K562 (cell line): Measurements from ENCODE around the gene FCHSD1. TPM values are rescaled to one million over a fixed set of nuclear protein-coding genes. Genes with fewer than 3 reads are reported as not detected.

Experiments used
- BRCA1 ChIP-seq, 2 experiments: fragments of 450-650 bp in 1 of 2; sonication (generic) in 1 of 2; formaldehyde crosslinking in 1 of 2; IDR thresholded peaks; 2 replicates each; pipeline versions ENCODE4 v1.5.0 to v1.6.1; 2017 to 2020; ENCODE audit warnings: mild to moderate bottlenecking in 1 of 2, missing genetic modification reagents in 1 of 2
- CREB1 ChIP-seq, 2 experiments: sonication (generic) in 1 of 2; formaldehyde crosslinking in 1 of 2; IDR thresholded peaks; 2 replicates each; pipeline versions ENCODE4 v1.6.1 to v1.8.0; 2012 to 2022; ENCODE audit warnings: inconsistent platforms in 1 of 2, mild to moderate bottlenecking in 1 of 2, missing genetic modification reagents in 1 of 2, moderate library complexity in 1 of 2
- CREM ChIP-seq: IDR thresholded peaks from 2 replicates; pipeline ENCODE4 v1.6.1; 2014; ENCODE audit warnings: antibody characterized with exemption, low read depth
- EGR1 ChIP-seq: fragments of 450-650 bp; conservative IDR thresholded peaks from 2 replicates; pipeline ENCODE4 v1.6.1; 2017; ENCODE audit warnings: mild to moderate bottlenecking
- EHMT2 ChIP-seq: fragments of 450-650 bp; IDR thresholded peaks from 2 replicates; pipeline ENCODE4 v1.6.1; 2018; ENCODE audit warnings: antibody characterized with exemption
- ETV6 ChIP-seq, 3 experiments: fragments of 150-350 bp in 1 of 3; sonication (generic) in 1 of 3; formaldehyde crosslinking in 1 of 3; IDR thresholded peaks; 2 replicates each; pipeline versions ENCODE4 v1.6.1 to v1.8.0; 2014 to 2022; ENCODE audit warnings: borderline replicate concordance in 2 of 3, low read depth in 2 of 3, antibody characterized with exemption in 1 of 3, low read length in 1 of 3, mild to moderate bottlenecking in 1 of 3, missing genetic modification reagents in 1 of 3
- FOXK2 ChIP-seq, 2 experiments: fragments of 450-650 bp; IDR thresholded peaks in 1 of 2; conservative IDR thresholded peaks in 1 of 2; 2 replicates each; pipeline ENCODE4 v1.6.1; 2016; ENCODE audit warnings: low read depth in 2 of 2, mild to moderate bottlenecking in 1 of 2
- GABPB1 ChIP-seq: sonication (generic); formaldehyde crosslinking; IDR thresholded peaks from 2 replicates; pipeline ENCODE4 v1.8.0; 2022; ENCODE audit warnings: mild to moderate bottlenecking, missing genetic modification reagents
- HDAC8 ChIP-seq: fragments of 450-650 bp; IDR thresholded peaks from 2 replicates; pipeline ENCODE4 v1.6.1; 2016; ENCODE audit warnings: mild to moderate bottlenecking, missing genetic modification characterization, moderate library complexity, missing compliant biosample characterization
- HOXB6 ChIP-seq: fragments of 250-450 bp; sonication (Bioruptor Pico); IDR thresholded peaks from 2 replicates; pipeline ENCODE4 v1.5.1; 2022; ENCODE audit warnings: mild to moderate bottlenecking, borderline replicate concordance
- JUN ChIP-seq, 2 experiments: sonication (generic) in 1 of 2; formaldehyde crosslinking in 1 of 2; IDR thresholded peaks; 2 replicates each; pipeline versions ENCODE4 v1.6.1 to v1.8.0; 2012 to 2022; ENCODE audit warnings: borderline replicate concordance in 2 of 2, mild to moderate bottlenecking in 2 of 2, improper control_type of control experiment in 1 of 2, low read depth in 1 of 2, low read length in 1 of 2, missing genetic modification reagents in 1 of 2
- LCOR ChIP-seq: sonication (generic); formaldehyde crosslinking; IDR thresholded peaks from 2 replicates; pipeline ENCODE4 v1.8.0; 2022; ENCODE audit warnings: mild to moderate bottlenecking, missing genetic modification reagents
- NFIX ChIP-seq: fragments of 250-450 bp; sonication (Bioruptor Pico); IDR thresholded peaks from 2 replicates; pipeline ENCODE4 v1.4.0; 2020; ENCODE audit warnings: low read depth, mild to moderate bottlenecking, moderate library complexity
- NRF1 ChIP-seq, 2 experiments: fragments of 450-650 bp; IDR thresholded peaks in 1 of 2; conservative IDR thresholded peaks in 1 of 2; 2 replicates each; pipeline ENCODE4 v1.6.1; 2014; ENCODE audit warnings: mild to moderate bottlenecking in 2 of 2
- PHB2 ChIP-seq: fragments of 450-650 bp; IDR thresholded peaks from 2 replicates; pipeline ENCODE4 v1.6.1; 2017; ENCODE audit warnings: low read depth
- SPI1 ChIP-seq: IDR thresholded peaks from 2 replicates; pipeline ENCODE4 v1.6.1; 2011; ENCODE audit warnings: low read depth, low read length, control low read depth, borderline replicate concordance
- SREBF2 ChIP-seq: sonication (generic); formaldehyde crosslinking; IDR thresholded peaks from 2 replicates; pipeline ENCODE4 v1.4.0; 2020; ENCODE audit warnings: mild to moderate bottlenecking, missing genetic modification reagents
- TAF7 ChIP-seq: fragments of 450-650 bp; IDR thresholded peaks from 2 replicates; pipeline ENCODE4 v1.6.1; 2016; ENCODE audit warnings: missing genetic modification characterization, missing compliant biosample characterization
- TCF3 ChIP-seq: sonication (generic); formaldehyde crosslinking; IDR thresholded peaks from 2 replicates; pipeline ENCODE4 v1.4.0; 2020; ENCODE audit warnings: mild to moderate bottlenecking, missing genetic modification reagents
- TRIM24 ChIP-seq, 2 experiments: fragments of 450-650 bp; IDR thresholded peaks; 2 replicates each; pipeline ENCODE4 v1.6.1; 2016
- ZBTB34 ChIP-seq: fragments of 250-450 bp; sonication (Bioruptor Pico); IDR thresholded peaks from 2 replicates; pipeline ENCODE4 v1.8.0; 2021; ENCODE audit warnings: mild to moderate bottlenecking, moderate library complexity
- ZNF165 ChIP-seq: fragments of 250-450 bp; sonication (Bioruptor Pico); IDR thresholded peaks from 2 replicates; pipeline ENCODE4 v1.4.0; 2020; ENCODE audit warnings: borderline replicate concordance
- ZNF436 ChIP-seq: fragments of 250-450, 450-650 bp; sonication (Bioruptor Pico); formaldehyde crosslinking; IDR thresholded peaks from 2 replicates; pipeline ENCODE4 v1.7.0; 2020; ENCODE audit warnings: mild to moderate bottlenecking
- ZNF507 ChIP-seq: conservative IDR thresholded peaks from 2 replicates; pipeline ENCODE4 v1.6.1; 2017; ENCODE audit warnings: missing genetic modification characterization, missing compliant biosample characterization
- ZNF586 ChIP-seq: fragments of 450-650 bp; formaldehyde crosslinking; conservative IDR thresholded peaks from 2 replicates; pipeline ENCODE4 v1.4.0; 2020; ENCODE audit warnings: mild to moderate bottlenecking, moderate library complexity
- ZNF668 ChIP-seq: fragments of 250-450 bp; sonication (Bioruptor Pico); IDR thresholded peaks from 2 replicates; pipeline ENCODE4 v1.8.0; 2022; ENCODE audit warnings: mild to moderate bottlenecking, inconsistent platforms
- polyA plus RNA-seq, 8 experiments: library from polyadenylated mRNA; depleted of rRNA in 4 of 8; stranded (reverse) in 5 of 8; unstranded in 3 of 8; fragments of >200 nt; fragmentation: Nextera tagmentation in 2 of 8; fragmentation: Illumina TruSeq in 1 of 8; extraction: Ambion mirVana in 2 of 8; extraction: Trizol in 1 of 8; gene quantifications; 2 replicates each; pipeline versions ENCODE4 v1.2.1 to v1.2.3, GENCODE V29; 2011 to 2014; ENCODE audit warnings: inconsistent platforms in 1 of 8, missing spikeins in 1 of 8
- total RNA-seq, 7 experiments: library from RNA; depleted of rRNA in 6 of 7; stranded (reverse); fragments of >200 nt in 6 of 7; fragmentation: Illumina TruSeq in 2 of 7; extraction: Trizol in 2 of 7; gene quantifications; 2 replicates each; pipeline versions ENCODE4 v1.2.1 to v1.2.3, GENCODE V29; 2011 to 2021; ENCODE audit warnings: low replicate concordance in 1 of 7
- TF ChIP-seq, protein P1 (sequence below): fragments of 200-800 bp; sonication (Bioruptor generic); IDR thresholded peaks from 2 replicates; pipeline ENCODE4 v1.6.1; 2017; ENCODE audit warnings: missing genetic modification characterization, missing compliant biosample characterization

Gene FCHSD1
- total and polyA plus RNA-seq, 9 of the 15 experiments (the other 6 are each of a cell fraction or from before 2014, with no cell fraction given) = 0.35 to 37.5 (median 13.6) TPM

DNA sequence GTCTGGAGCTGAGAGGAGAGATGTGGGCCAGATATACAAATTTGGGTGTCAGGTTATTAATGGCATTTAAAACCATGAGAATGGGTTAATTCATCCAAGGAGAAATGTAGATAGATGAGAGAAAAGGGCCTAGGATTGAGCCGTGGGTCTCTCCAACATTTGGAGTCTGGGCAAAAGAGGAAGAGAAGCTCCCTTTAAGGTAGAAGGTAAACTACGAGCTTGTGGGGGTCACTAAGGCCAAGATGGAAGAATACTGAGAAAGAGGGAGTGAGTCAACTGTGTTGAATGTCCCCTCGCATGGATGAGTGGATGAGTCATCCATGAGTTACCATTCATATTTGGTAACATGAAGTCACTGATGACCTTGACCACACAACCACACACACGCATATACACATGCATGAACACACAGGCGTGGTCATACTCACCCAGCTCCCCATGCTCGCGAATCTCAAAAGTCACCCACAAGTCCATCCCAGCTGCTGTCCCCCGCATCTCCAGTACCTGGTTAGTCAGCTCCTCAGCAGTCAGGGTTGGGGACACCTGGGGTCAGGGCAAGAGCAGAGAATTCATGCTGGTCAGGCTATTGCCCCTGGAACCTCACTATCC, 6.8 kb upstream of the FCHSD1 start (continued):
- no peak for TF ChIP-seq CREB1 (IDR thresholded peaks at IDR 0.05)
- peak; percentile 69; the same call in 1 of the 2 replicates for TF ChIP-seq CREB1 (CRISPR knock-in tag; IDR thresholded peaks at IDR 0.05)
- no peak for TF ChIP-seq ZNF668
- TF ChIP-seq BRCA1 (IDR thresholded peaks at IDR 0.05) = no peak
- TF ChIP-seq BRCA1 (CRISPR knock-in tag; IDR thresholded peaks at IDR 0.05) = no peak
- peak; percentile 99 for TF ChIP-seq JUN (IDR thresholded peaks at IDR 0.05; ENCODE audit: borderline replicate concordance, low read depth, low read length)
- TF ChIP-seq JUN (CRISPR knock-in tag; IDR thresholded peaks at IDR 0.05; ENCODE audit: borderline replicate concordance) = peak; percentile 88; the same call in 1 of the 2 replicates
- peak; percentile 58 for TF ChIP-seq CREM
- no peak for TF ChIP-seq NRF1 (conservative IDR thresholded peaks at IDR 0.05 in 1 of 2, IDR thresholded peaks at IDR 0.05 in 1 of 2)
- 0 out of 2 replicates have a peak, but pooled peaks have one; percentile 32 for TF ChIP-seq LCOR
- no peak for TF ChIP-seq NFIX (CRISPR knock-in tag)
- no peak for TF ChIP-seq HOXB6 (CRISPR knock-in tag)
- no peak for TF ChIP-seq ZNF507
- TF ChIP-seq SPI1 = peak; percentile 52
- TF ChIP-seq ZNF165 (CRISPR knock-in tag) = no peak
- TF ChIP-seq PHB2 = no peak
- peak in 1 of 2 experiments; percentile 63; a peak in 2 of 4 replicates for TF ChIP-seq TRIM24 (IDR thresholded peaks at IDR 0.05)
- TF ChIP-seq, protein P1, sequence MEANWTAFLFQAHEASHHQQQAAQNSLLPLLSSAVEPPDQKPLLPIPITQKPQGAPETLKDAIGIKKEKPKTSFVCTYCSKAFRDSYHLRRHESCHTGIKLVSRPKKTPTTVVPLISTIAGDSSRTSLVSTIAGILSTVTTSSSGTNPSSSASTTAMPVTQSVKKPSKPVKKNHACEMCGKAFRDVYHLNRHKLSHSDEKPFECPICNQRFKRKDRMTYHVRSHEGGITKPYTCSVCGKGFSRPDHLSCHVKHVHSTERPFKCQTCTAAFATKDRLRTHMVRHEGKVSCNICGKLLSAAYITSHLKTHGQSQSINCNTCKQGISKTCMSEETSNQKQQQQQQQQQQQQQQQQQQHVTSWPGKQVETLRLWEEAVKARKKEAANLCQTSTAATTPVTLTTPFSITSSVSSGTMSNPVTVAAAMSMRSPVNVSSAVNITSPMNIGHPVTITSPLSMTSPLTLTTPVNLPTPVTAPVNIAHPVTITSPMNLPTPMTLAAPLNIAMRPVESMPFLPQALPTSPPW (CRISPR knock-in tag) = peak; percentile 19; the same call in 1 of the 2 replicates
- 0 out of 2 replicates have a peak, but pooled peaks have one; percentile 12 for TF ChIP-seq EGR1
- no peak for TF ChIP-seq ZBTB34 (CRISPR knock-in tag)
- no peak for TF ChIP-seq TCF3 (CRISPR knock-in tag)
- no peak for TF ChIP-seq ETV6 (IDR thresholded peaks at IDR 0.05; ENCODE audit: borderline replicate concordance in 1 of 2, low read depth in 2 of 2, low read length in 1 of 2)
- TF ChIP-seq ETV6 (CRISPR knock-in tag; IDR thresholded peaks at IDR 0.05; ENCODE audit: borderline replicate concordance) = no peak
- no peak for TF ChIP-seq HDAC8
- peak in 1 of 2 experiments; percentile 15; a peak in 1 of 4 replicates for TF ChIP-seq FOXK2 (conservative IDR thresholded peaks at IDR 0.05 in 1 of 2, IDR thresholded peaks at IDR 0.05 in 1 of 2; ENCODE audit: low read depth in 2 of 2)
- no peak for TF ChIP-seq SREBF2 (CRISPR knock-in tag)
- no peak for TF ChIP-seq GABPB1
- no peak for TF ChIP-seq TAF7 (tag)
- TF ChIP-seq EHMT2 = peak; percentile 84
- TF ChIP-seq ZNF436 (CRISPR knock-in tag) = no peak
- TF ChIP-seq ZNF586 (CRISPR knock-in tag) = no peak
